A549 (cell line): Measurements from ENCODE around the gene SHH.

Experiments used
- ATOH8 ChIP-seq: fragments of 250-450 bp; sonication (Bioruptor Pico); IDR thresholded peaks from 2 replicates; pipeline ENCODE4 v1.5.0; 2020; ENCODE audit warnings: low read depth, mild to moderate bottlenecking, moderate library complexity
- CBX8 ChIP-seq: fragments of 200-600 bp; sonication (generic); IDR thresholded peaks from 2 replicates; pipeline ENCODE4 v1.6.1; 2016
- CHD2 ChIP-seq: fragments of 150-350 bp; IDR thresholded peaks from 2 replicates; pipeline ENCODE4 v1.6.1; 2014; ENCODE audit warnings: low read length; ENCODE audit not compliant: partially characterized antibody
- CTCF ChIP-seq: fragments of >200 bp; sonication (Bioruptor Twin); formaldehyde crosslinking; IDR thresholded peaks from 3 replicates; pipeline ENCODE4 v1.5.1; 2016
- NFE2L2 ChIP-seq: fragments of 150-350 bp; conservative IDR thresholded peaks from 2 replicates; pipeline ENCODE4 v1.6.1; 2014; ENCODE audit warnings: low read length
- ZFP36 ChIP-seq: fragments of 450-650 bp; IDR thresholded peaks from 2 replicates; pipeline ENCODE4 v1.6.1; 2014; ENCODE audit warnings: borderline replicate concordance; ENCODE audit not compliant: partially characterized antibody

GRCh38 chr7:155798673-155799439 is 13.4 kb downstream of the SHH start:
- TF ChIP-seq ZFP36 = no peak
- TF ChIP-seq CTCF = no peak
- TF ChIP-seq NFE2L2 = no peak
- TF ChIP-seq CHD2 = no peak
- no peak for TF ChIP-seq CBX8
- no peak for TF ChIP-seq ATOH8 (CRISPR knock-in tag)
